M059J (cell line): ENCODE results near the gene PLEKHO2. TPM values are rescaled to one million over a fixed set of nuclear protein-coding genes. Genes with fewer than 3 reads are reported as not detected.

Source experiments
- DNase-seq: peaks from one replicate; pipeline ENCODE4 v3.0.0-alpha.2; 2012; ENCODE audit warnings: low read depth
- total RNA-seq: library from RNA; depleted of rRNA; stranded (reverse); fragments of >200 nt; shearing (Covaris generic); gene quantifications from 2 replicates; pipeline ENCODE4 v1.2.3, GENCODE V29; 2014

Gene PLEKHO2
- total RNA-seq, 1 experiment from 2014 or later, result 14.0 TPM

GRCh38 chr15:64825431-64826294, 16.1 kb upstream of the PLEKHO2 start, which contains the start of gene PIF1:
Gene PIF1 (minus strand): TSS chr15:64825647. CDS start chr15:64824335, 1,312 bp downstream.
- peak; percentile 99 for DNase-seq

GRCh38 chr15:64828985-64829384, 12.7 kb upstream of the PLEKHO2 start:
- peak; percentile 42 for DNase-seq

GRCh38 chr15:64833690-64834089, 8.0 kb upstream of the PLEKHO2 start:
- DNase-seq, result no peak

- no peak for DNase-seq
These were observed 5.6 kb upstream of the PLEKHO2 start for GRCh38 chr15:64836023-64836536.

- DNase-seq, result no peak
These were observed 4.2 kb upstream of the PLEKHO2 start for GRCh38 chr15:64837502-64837901.

- no peak for DNase-seq
These were observed 713 bp upstream of the PLEKHO2 start for GRCh38 chr15:64841060-64841343.

GRCh38 chr15:64842096-64842939, 603 bp downstream of the PLEKHO2 start:
- DNase-seq, result no peak

- peak; percentile 34 for DNase-seq
These were observed 1.4 kb downstream of the PLEKHO2 start for GRCh38 chr15:64842986-64843561.

GRCh38 chr15:64843991-64844390, 2.3 kb downstream of the PLEKHO2 start:
- DNase-seq, result no peak

GRCh38 chr15:64844576-64845145, 2.9 kb downstream of the PLEKHO2 start:
- DNase-seq, result no peak

- DNase-seq, result no peak
These were observed 3.5 kb downstream of the PLEKHO2 start for GRCh38 chr15:64845183-64845611.

GRCh38 chr15:64845831-64846595, 4.3 kb downstream of the PLEKHO2 start:
- no peak for DNase-seq

GRCh38 chr15:64847016-64847415, 5.3 kb downstream of the PLEKHO2 start:
- DNase-seq, result no peak

GRCh38 chr15:64847448-64847847, 5.7 kb downstream of the PLEKHO2 start:
- no peak for DNase-seq

- DNase-seq, result no peak
These were observed 6.4 kb downstream of the PLEKHO2 start for GRCh38 chr15:64847876-64848716.

GRCh38 chr15:64850778-64851502, 9.2 kb downstream of the PLEKHO2 start:
- DNase-seq, result no peak

- peak; percentile 48 for DNase-seq
These were observed 9.8 kb downstream of the PLEKHO2 start for GRCh38 chr15:64851503-64851840.

GRCh38 chr15:64854041-64854440, 12.3 kb downstream of the PLEKHO2 start:
- DNase-seq, result peak; percentile 66

- DNase-seq, result no peak
These were observed 12.8 kb downstream of the PLEKHO2 start for GRCh38 chr15:64854526-64854925.
